MM.1S (cell line): Measurements from ENCODE around the gene GPT2.

Experiments
- CTCF ChIP-seq: fragments of 300-600 bp; sonication (generic); IDR thresholded peaks from 2 replicates; pipeline ENCODE4 v1.5.1; 2016; ENCODE audit warnings: antibody characterized with exemption, low read length, mixed read lengths
- EZH2phosphoT487 ChIP-seq: fragments of 300-600 bp; sonication (generic); IDR thresholded peaks from 2 replicates; pipeline ENCODE4 v1.6.1; 2018; ENCODE audit warnings: antibody characterized with exemption, low read length

- TF ChIP-seq CTCF = peak; percentile 88
- TF ChIP-seq EZH2phosphoT487 = no peak
Observed at GRCh38 chr16:46853713-46854443, 30.3 kb upstream of the GPT2 start.
